HG02885 (cell line): Measurements from ENCODE around the gene COL23A1.

Experiments used
- ATAC-seq: cut with Tn5 transposase; IDR thresholded peaks from one replicate; pipeline ENCODE4 v1.9.1; 2021; ENCODE audit warnings: mild to moderate bottlenecking; ENCODE audit not compliant: unreplicated experiment, poor library complexity

The COL23A1 gene

DNA sequence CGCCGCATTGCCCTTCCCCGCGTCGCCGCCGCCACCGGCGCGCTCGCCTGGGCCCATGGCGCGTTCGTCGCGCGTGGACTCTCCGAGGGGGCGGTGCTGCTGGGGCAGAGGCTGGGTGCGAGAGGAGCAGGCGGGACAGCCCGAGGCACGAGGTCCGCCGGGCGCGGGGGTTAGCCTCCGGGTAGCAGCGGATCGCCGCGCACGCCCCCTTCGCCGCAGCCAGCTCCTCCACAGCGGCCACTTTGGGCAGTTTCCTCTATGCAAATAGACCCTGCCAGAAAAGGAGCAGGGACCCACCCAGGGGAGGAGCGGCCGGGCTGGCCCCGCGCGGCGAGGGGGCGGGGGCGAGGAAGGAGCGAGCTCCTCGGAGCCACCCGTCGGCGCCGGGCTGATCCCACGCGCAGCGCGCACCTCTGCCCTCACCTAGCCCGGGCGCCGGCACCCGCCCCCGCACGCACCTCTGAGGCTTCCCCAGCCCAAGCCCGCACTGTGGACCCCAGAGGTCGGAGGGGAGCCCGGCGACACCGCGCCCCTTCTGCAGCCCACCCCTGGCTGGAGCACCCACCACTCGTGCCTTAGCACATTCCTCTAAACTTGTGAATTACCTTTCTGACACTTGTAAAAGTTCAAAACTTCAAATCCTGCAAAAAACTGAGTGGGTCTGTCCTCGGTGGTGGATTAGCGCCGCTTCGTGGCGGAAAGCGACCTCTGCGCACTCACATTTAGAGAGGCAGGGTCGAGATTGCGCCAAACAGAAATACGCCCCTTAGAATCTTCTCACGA, at the start of gene COL23A1:
COL23A1 (minus strand) TSS at position 253 of the 783 bp plus-strand sequence.
- peak; percentile 60 for ATAC-seq

DNA sequence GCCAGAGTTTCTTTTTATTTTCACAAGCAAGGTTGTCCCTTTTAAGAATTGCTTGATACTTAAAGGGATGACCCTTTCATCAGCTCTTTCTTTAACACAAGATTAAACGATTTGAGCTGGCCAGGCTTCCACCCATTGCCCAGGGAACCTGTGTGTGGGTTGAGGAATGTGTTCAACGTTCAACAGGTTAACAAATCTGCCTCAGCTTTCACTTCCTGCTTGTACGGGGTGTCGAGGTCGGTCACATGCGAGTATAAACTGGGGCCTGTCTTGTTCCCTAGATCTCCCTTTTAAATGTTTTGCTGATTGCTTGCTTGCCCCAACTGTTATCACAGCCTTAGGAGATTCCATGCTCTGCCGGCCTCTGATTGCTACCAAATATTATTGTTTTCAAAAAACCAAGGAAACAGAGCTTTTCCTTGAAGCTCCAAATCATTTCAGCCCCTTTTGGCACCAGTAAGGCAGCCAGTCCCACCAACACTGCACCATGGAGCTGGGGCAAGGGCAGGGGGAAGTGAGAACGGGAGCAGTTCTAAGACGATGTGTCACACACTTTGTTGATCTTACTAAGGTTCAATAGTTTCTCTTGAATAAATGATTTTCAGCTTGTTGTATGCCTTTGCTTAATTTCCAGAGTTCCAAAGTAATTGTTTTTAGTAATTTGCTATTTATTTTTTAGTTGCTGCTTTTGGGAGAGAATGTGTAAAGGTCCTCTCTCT, 47.3 kb upstream of the COL23A1 start:
- ATAC-seq, result no peak

DNA sequence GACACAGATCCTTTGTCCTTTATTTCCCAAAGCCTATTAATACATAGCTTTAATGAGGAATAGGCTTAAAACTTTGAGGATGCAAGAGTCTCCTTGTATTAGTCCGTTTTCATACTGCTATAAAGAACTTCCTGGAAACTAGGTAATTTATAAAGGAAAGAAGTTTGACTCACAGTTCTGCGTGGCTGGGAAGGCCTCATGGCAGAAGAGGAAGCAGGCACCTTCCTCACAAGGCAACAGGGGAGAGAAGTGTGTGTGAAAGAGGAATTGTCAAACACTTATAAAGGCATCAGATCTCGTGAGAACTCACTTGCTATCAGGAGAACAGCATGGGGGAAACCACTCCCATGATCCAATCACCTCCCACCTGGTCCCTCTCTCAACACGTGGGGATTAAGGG, 42.1 kb upstream of the COL23A1 start:
- no peak for ATAC-seq

DNA sequence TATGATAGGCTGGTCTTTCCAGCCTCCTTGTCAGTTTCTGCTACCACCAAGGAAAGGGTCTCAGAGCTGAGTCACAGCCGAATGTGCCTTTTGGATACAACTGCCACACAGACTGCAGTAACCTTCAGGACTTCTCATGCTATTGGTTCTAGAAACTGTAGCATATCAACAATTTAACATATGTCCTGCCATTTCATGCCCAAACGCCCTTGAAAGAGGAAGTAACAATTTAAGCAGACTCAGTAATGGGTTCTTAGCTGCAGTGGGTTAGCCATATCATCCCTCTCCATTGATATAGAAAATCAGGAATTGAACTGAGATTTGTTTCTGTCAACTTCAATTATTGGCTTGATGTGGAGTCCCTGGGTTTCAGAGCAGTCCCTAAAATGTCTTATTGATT, 40.8 kb upstream of the COL23A1 start:
- no peak for ATAC-seq

DNA sequence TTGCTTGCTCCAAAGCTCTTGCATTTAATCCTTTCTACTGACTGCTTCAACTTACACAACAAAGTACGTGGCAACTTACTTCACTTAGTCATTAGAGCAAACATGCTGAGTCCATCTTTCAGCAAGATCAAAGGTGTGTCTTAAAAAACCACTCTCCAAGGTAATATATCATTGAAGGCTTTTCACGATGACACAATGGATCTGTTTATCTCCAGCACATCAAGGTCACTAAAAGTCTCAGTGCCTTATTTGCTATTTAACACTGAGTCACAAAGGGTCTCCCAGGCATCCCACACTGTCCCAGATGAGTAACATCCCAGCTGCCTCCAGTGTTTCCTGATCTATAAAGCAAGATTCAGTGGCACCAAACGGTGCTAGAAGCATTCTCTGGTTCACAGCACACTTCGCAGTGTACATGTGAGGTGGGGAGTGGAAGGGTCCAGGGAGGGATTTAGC, 40.3 kb upstream of the COL23A1 start:
- ATAC-seq, result no peak

DNA sequence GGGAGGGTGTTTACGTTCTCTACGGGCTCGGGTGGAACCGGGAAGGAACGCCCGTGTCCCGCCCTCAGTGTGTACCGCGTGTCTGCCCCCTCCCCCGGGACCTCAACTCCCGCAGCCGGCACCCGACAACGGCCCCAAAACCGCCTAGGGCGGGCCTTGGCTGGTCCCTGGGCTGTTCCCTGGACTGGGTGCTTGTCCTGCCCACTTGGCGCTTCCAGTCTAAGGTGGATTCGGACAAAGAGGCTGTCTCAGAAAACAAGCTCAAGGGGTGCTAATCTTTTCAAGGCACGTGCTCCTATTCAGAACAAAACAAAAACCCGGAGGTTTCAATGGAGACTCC, 37.0 kb upstream of the COL23A1 start:
- ATAC-seq, result no peak

DNA sequence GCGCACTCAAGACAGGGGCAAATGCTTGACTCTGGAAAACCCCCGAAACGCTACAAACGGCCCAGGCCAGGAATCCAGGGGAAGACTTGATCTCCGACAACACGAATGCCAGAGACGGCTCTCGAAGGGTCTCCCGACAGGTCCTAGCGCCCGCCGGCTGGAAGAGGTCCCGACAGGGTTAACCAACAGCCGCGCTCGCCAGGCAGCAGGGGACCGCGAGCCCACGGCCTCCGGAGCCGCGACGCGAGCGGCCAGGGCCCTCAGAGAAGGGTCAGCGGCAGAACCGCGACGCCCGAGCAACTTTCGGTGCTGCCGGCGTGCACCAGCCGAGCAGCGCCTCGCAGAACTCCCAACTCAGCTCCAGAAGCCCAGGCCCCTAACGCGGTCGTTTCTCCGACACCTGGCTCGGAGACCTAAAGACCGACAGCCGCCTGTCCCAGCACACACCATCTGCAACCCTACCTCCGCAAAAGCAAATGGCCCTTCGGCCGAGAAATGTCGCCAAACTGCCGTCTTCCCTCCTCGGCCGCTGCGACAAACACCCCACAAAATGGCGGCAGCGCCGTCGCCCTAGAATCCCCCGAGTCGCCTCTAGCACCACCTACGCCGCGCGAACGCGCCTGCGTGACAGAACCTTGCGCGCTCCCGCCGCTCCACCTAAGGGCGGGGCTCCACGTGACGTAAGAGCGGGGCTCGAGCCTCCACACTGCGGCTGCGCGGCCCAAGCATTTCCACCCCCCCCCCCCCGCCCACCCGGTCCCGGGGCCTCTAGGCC, 36.5 kb upstream of the COL23A1 start, which contains the start of gene CLK4:
CLK4 (minus strand) TSS at position 567 of the 775 bp plus-strand sequence. CDS start 3,634 bp downstream, outside the sequence.
- peak; percentile 83 for ATAC-seq

DNA sequence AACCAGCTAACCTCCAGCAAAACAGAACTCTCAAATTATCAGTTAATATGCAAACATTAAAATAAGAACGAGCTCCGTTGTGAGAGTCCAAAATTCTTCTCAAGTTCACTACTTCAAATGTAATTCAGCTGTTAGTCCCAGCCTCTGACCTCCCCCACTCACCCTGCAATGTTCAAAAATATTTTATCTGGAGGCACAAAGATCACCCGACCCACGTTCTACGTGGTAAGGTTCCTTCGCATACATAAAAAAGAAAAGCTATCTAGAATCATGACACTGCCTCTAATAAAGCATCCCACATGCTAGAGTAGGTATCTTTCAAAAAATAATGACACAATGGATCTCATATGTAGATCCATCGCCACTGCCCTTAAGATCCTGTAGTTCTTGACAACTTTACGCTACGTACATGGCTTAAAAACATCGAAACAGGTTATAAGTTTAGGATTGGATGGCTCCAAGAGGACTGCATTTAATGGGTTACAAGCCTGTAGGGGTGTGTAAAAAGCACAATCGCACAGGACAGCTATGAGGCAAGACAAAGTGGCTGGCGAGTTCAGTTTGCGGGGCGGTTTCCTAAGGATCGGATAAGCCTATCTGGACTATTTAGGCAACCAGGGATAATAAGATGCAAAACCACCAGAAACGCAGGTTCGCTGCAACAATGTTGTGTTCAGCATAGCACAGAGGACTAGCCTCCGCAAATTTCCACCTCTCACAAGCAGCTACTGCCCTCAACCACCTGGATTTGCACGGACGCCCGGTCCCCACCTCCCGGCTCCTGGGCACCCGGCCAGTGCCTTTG, 35.7 kb upstream of the COL23A1 start:
- peak; percentile 33 for ATAC-seq

DNA sequence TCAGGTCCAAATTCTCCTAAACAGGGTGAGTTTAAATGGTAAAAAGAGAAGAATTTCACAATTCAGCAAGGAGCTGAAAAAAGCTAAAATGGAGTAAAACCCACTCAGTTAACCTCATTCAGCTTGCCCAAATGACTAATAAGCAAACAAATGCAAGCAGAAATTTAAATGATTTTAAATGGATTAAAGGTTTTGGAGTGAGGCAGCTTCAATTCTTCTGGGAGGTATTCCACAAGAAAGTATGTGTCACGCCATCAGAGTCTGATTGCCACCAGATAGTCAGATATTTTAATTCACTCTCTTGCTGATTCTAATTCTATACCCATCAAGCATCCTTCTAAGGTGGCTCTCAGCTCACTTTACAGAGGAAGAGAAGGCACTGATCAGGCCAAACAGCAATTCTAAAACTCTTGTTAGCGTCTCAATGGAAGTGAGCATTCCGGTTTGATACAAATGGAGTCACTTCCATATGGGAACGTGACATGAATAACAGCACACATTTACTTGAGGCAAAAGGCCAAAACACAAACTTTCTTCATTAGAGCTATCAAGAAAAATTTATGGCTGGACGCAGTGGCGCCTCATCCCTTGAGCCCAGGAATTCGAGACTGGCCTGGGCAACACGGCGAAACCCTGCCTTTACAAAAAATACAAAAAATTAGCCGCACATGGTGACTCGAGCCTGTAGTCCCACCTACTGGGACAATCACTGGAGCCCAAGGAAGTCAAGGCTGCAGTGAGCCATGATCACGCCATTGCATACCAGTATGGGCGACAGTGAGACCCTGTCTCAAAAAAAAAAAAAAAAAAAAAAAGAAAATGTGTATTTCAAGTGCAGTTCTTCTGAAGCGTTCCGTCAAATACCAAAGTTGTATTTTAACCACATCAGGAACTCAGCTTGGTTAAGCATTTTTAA, 34.7 kb upstream of the COL23A1 start:
- ATAC-seq, result no peak

DNA sequence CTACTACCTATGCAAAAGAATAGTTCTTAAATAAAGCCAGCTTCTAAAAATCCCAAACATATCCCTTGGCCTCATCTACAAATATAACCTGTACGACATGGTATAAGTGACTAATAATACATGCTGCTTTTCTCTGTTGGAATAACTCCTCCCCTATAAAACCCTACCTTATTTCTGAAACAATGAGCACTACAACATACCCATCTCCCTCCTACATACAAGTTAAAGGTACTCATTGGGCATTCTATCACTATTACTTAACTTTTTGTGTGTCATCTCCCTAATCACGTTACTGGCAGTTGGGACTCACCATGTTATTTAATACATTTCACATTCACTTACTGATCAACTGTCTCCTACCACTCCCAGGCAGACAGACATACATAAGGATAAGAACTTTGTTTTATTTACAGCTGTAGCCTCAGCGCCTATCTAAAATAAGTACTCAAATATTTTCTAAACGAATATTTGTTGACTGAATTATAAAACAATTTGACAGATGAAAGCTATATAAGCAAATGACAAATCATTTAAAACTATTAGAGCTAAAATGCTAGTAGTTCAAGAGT, 32.6 kb upstream of the COL23A1 start:
- no peak for ATAC-seq

DNA sequence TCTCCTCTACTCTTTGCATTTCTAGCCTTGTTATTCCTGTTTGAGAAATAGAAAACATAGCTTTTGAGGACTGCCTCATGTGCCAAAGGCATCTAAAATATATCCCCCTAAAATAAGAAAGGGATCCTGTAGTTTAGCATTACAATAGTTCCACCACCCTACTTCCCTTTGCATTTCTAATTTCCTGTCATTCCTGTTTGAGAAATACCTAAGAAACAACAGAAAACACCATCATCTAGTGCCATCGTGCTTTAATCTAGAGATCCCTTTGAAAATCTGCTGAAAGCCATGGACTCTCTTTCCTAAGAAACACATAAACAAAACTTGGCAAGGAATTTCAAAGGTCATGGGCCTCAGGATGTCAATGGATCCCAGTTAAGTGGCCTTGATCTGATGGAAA, 29.2 kb upstream of the COL23A1 start:
- no peak for ATAC-seq

DNA sequence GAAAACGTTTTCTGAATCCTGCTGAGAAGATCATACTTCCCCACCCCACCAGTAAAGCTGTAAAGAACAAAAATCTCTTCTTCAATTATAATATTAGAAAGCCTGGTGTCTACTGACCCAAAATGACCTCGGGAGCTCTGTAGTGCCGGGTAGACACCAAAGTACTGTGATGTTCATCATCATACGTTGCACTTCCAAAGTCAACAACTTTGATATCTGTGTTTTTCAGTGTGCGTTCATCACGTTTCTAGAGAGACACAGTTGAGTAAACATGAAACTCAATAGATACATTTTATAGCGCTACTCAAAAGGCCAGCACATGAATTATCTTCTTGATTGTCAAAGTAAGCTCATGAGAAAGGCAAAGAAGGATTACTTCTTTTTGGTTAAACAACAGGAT, 22.1 kb upstream of the COL23A1 start:
- no peak for ATAC-seq

DNA sequence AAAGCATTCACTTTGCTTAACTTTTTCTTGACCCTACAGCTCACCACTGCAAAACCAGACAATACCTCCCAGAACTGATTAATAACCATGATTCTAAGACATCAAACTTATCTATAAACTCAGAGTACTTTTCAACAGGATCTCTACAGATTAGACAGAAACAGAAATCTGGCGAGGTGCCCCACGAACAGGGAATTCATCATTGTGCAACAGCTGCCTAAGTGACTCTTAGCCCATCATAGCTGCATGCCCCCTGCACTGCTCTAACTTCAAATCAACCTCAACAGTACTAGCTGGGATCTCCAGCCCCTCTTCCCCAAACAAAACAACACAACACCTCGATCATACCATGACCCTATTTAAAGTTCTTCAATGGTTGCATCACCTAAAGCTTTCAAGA, 16.1 kb upstream of the COL23A1 start:
- no peak for ATAC-seq

DNA sequence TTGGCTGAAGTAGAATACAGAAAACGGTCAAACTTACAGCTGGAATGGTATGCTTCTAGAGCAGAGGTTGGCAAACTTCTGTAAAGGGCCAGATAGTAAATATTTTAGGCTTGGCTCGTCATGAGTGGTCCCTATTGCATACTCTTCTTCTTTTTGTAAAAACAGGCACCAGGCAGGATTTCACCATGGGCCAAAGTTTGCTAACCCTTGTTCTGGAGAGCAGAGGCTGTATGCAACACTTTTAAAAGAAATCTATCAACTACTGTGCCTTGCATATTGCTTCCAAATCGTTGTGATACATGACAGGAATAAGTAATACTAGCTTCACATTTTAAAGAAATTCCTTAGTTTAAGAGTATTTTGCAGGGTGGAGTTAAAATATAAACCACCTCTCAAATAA, 15.6 kb upstream of the COL23A1 start:
- ATAC-seq, result no peak

DNA sequence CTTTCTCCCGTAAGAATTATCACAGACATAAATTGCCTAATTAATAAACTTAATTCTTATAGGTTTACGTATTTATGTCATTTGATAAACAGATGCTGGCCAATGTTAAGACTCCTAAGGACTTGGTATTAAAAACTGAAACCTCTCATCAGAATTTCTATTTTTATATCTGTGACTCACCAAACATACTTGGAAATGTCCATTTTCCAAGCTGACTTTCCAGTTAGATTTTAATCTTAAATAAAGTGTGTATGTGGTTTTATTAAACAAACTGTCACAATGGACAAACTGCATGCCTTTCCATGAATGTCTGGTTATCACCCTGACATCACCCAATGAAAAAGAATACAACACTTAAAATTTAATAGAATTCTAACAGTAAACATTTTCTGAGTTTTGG, 12.6 kb upstream of the COL23A1 start:
- ATAC-seq, result no peak

DNA sequence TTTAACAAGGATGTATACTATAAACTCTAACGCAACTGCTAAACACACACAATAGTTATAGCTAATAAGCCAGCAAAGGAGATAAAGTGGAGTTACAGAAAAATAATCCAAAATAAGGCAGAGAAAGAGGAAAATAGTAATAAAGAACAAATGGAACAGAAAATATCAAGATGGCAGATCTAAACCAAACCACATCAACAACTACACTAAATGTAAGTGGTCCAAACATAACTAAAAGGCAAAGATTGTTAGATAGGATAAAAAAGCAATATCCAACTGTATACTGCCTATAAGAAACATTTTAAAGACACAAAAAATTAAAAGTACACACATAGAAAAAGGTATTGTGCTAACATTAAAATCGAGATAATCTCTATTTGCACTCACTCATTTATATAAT, 5.6 kb upstream of the COL23A1 start:
- ATAC-seq, result no peak

DNA sequence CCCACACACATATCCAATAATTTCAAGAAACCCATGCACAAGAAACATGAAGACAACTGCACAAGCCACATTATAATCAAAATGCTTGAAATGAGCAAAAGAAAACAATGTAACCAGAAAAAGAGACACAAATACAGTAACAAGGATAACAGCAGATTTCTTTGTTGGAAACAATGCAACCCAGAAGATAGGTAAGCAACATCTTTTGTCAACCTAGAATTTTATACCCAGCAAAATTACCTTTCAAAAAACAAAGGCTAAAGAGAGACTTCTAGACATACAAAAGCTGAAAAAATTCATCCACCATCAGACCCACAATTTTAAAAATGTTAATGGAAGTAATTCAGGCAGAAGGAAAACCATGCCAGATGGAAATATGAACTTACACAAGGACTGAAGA, 5.0 kb upstream of the COL23A1 start:
- no peak for ATAC-seq

DNA sequence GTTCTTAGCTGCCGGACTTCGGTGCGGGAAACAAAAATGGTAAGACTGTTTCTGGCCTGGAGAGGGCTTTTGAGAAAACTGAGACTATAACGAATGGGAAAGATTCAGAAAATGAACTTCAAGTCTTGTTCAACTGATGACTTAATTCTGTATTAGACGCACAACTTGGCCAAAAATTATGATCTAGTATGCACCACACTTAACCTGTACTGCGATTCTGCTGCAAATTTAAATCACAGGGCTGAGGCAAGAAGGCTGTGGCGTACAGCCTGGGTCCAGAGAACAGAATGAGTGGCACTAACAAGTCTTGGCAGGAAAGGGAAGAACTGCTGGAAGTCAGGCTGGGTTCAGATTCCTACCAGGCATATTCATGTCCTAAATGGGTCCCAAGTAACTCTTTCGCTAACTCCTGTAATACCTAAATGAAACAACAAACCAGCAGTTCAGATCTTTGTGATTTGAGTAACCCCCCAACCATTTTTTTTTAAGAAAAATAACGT, 781 bp upstream of the COL23A1 start:
- ATAC-seq, result no peak
